Panc1 (cell line): Measurements from ENCODE around the gene HMCN2. TPM values are rescaled to one million over a fixed set of nuclear protein-coding genes. Genes with fewer than 3 reads are reported as not detected.

ENCODE experiments used
- ATAC-seq: fragments of 200-7000 bp; cut with Tn5 transposase; 2 replicates; pipeline ENCODE4 v1.9.1; 2020; ENCODE audit warnings: mild to moderate bottlenecking, moderate library complexity
- BruUV-seq: library from RNA; stranded (reverse); fragments of 400-500 nt; replicated peaks from 2 replicates; lab custom pipeline; 2021; lab: Mats Ljungman, UMichigan
- CTCF ChIA-PET: fragments of 300-600 bp; sonication (Branson Sonifier 250); formaldehyde crosslinking; loops from one replicate; lab custom pipeline; 2022; ENCODE audit warnings: antibody characterized with exemption; lab: Charles Lee
- POLR2A ChIA-PET: fragments of 300-600 bp; sonication (Branson Sonifier 250); formaldehyde crosslinking; loops from one replicate; lab custom pipeline; 2022; ENCODE audit warnings: antibody characterized with exemption; lab: Charles Lee
- DNase-seq: peaks from one replicate; pipeline ENCODE4 v3.0.0-alpha.2; 2010; ENCODE audit warnings: low read depth, low spot score
- H3K27ac ChIP-seq: 2 replicates; pipeline ENCODE4 v1.5.1; 2011; ENCODE audit warnings: mild to moderate bottlenecking, low read length, inconsistent platforms
- H3K27me3 ChIP-seq: fragments of 200-500 bp; sonication (Bioruptor generic); 2 replicates; pipeline ENCODE4 v1.6.0; 2014; ENCODE audit warnings: low read length, inconsistent platforms; ENCODE audit not compliant: control insufficient read depth, insufficient read depth
- H3K36me3 ChIP-seq: fragments of 200-500 bp; sonication (Bioruptor generic); 2 replicates; pipeline ENCODE4 v1.5.1; 2014; ENCODE audit warnings: inconsistent platforms, mild to moderate bottlenecking, low read length, moderate library complexity; ENCODE audit not compliant: control insufficient read depth, insufficient read depth
- H3K4me1 ChIP-seq: 2 replicates; pipeline ENCODE4 v1.5.1; 2011; ENCODE audit warnings: inconsistent platforms, mild to moderate bottlenecking, low read length, moderate library complexity; ENCODE audit not compliant: control insufficient read depth, insufficient read depth
- H3K4me3 ChIP-seq, 2 experiments: 2 replicates each; pipeline ENCODE4 v1.5.1; 2011 to 2012; ENCODE audit warnings: low read depth in 2 of 2, low read length in 2 of 2, mild to moderate bottlenecking in 2 of 2, inconsistent platforms in 1 of 2, moderate library complexity in 1 of 2
- H3K9me3 ChIP-seq: fragments of 200-500 bp; sonication (Bioruptor generic); 2 replicates; pipeline ENCODE4 v1.5.1; 2014; ENCODE audit warnings: low read depth, mild to moderate bottlenecking, inconsistent platforms, low read length, moderate library complexity; ENCODE audit not compliant: control insufficient read depth, insufficient read depth
- CTCF ChIP-seq: fragments of 450-650 bp; IDR thresholded peaks from 2 replicates; pipeline ENCODE4 v1.5.1; 2017; ENCODE audit warnings: mild to moderate bottlenecking
- POLR2AphosphoS5 ChIP-seq: IDR thresholded peaks from 2 replicates; pipeline ENCODE4 v1.6.1; 2012; ENCODE audit warnings: mild to moderate bottlenecking, low read depth, low read length, moderate library complexity
- REST ChIP-seq, 2 experiments: IDR thresholded peaks; 2 replicates each; pipeline ENCODE4 v1.6.1; 2011 to 2012; ENCODE audit warnings: low read depth in 2 of 2, control low read depth in 1 of 2, low read length in 1 of 2, mild to moderate bottlenecking in 1 of 2, moderate library complexity in 1 of 2; ENCODE audit not compliant: insufficient read depth in 1 of 2
- SIN3A ChIP-seq: IDR thresholded peaks from 2 replicates; pipeline ENCODE4 v1.6.1; 2012; ENCODE audit warnings: low read depth, mild to moderate bottlenecking, low read length, moderate library complexity, borderline replicate concordance; ENCODE audit not compliant: insufficient read depth
- TCF7L2 ChIP-seq: IDR thresholded peaks from 2 replicates; pipeline ENCODE4 v1.6.1; 2011; ENCODE audit warnings: mild to moderate bottlenecking, low read depth, low read length, inconsistent platforms
- in situ Hi-C: cut with HindIII; loops from 2 replicates; pipeline ENCODE4 v1.10.0; 2016; ENCODE audit warnings: low sequenced_read_pairs, low pct_unique_long_range_greater_than_20kb
- intact Hi-C: fragments of 100-400 bp; cut with micrococcal nuclease; formaldehyde crosslinking; loops from one replicate; pipeline ENCODE4 v1.10.0; 2022; ENCODE audit not compliant: unreplicated experiment
- total RNA-seq: library from RNA; stranded (reverse); gene quantifications from one replicate; pipeline ENCODE4 v1.2.1, GENCODE V29; 2021; ENCODE audit not compliant: unreplicated experiment

The HMCN2 gene
- total RNA-seq, 1 experiment from 2014 or later = 0.05 TPM

GRCh38 chr9:130364619-130365322, 99.2 kb downstream of the HMCN2 start:
- intact Hi-C loops = no loop called here
- TF ChIP-seq REST (IDR thresholded peaks at IDR 0.05; ENCODE audit: insufficient read depth in 1 of 2, low read depth in 2 of 2, low read length in 1 of 2) (no peak), CTCF (no peak), TCF7L2 (no peak), SIN3A (no peak), POLR2AphosphoS5 (no peak)
- H3K27me3 ChIP-seq = no peaks in the 10 kb centered on the region
- H3K36me3 ChIP-seq = no peaks in the 10 kb centered on the region
- H3K9me3 ChIP-seq = no peaks in the 10 kb centered on the region
- no peak overlapping the region for H3K4me3 ChIP-seq
- in situ Hi-C loops = no loop called here
- no peaks in the 10 kb centered on the region for H3K4me1 ChIP-seq
- ATAC-seq = peak; percentile 61
- no peak for DNase-seq
- H3K27ac ChIP-seq = no peak overlapping the region
- ChIA-PET POLR2A (interaction anchor here (0.6 kb wide), 1 partner anchor 242 kb away, joined by 8 read pairs; no protein-coding TSS in a partner anchor), CTCF (no interaction called here)
- no TSS peak for BruUV-seq

- no peak for DNase-seq
- ChIA-PET POLR2A (no interaction called here), CTCF (interaction anchor here (0.6 kb wide), 1 partner anchor 328 kb away, joined by 5 read pairs; no protein-coding TSS in a partner anchor)
- H3K36me3 ChIP-seq = no peaks in the 10 kb centered on the region
- no peaks in the 10 kb centered on the region for H3K27me3 ChIP-seq
- no TSS peak for BruUV-seq
- H3K4me1 ChIP-seq = no peaks in the 10 kb centered on the region
- intact Hi-C loops (no loop called here), in situ Hi-C loops (no loop called here)
- ATAC-seq = no peak
- H3K9me3 ChIP-seq = no peaks in the 10 kb centered on the region
- no peak overlapping the region for H3K27ac ChIP-seq
- TF ChIP-seq SIN3A = no peak
- TF ChIP-seq TCF7L2 = no peak
- TF ChIP-seq CTCF = no peak
- TF ChIP-seq POLR2AphosphoS5 = no peak
- no peak for TF ChIP-seq REST (IDR thresholded peaks at IDR 0.05; ENCODE audit: insufficient read depth in 1 of 2, low read depth in 2 of 2, low read length in 1 of 2)
- no peak overlapping the region for H3K4me3 ChIP-seq
Measured at GRCh38 chr9:130365323-130365721, 99.8 kb downstream of the HMCN2 start.
